Type B pancreatic cell (in vitro differentiated cells): ENCODE data around the gene LDAH. TPM values are rescaled to one million over a fixed set of nuclear protein-coding genes. Genes with fewer than 3 reads are reported as not detected.

Experiments used
- DNase-seq: peaks from one replicate; pipeline ENCODE4 v3.0.0; 2021; ENCODE audit warnings: mixed read lengths; ENCODE audit not compliant: unreplicated experiment; ENCODE audit errors: extremely low spot score
- H3K27ac Mint-ChIP-seq: 2 replicates; pipeline ENCODE4 v1.8.0; 2021; ENCODE audit warnings: mild to moderate bottlenecking, mixed read lengths
- H3K27me3 Mint-ChIP-seq: 2 replicates; pipeline ENCODE4 v1.8.0; 2021; ENCODE audit warnings: mixed read lengths
- H3K36me3 Mint-ChIP-seq: 2 replicates; pipeline ENCODE4 v1.8.0; 2021; ENCODE audit warnings: mixed read lengths
- H3K4me1 Mint-ChIP-seq: one replicate; pipeline ENCODE4 v1.8.0; 2021; ENCODE audit warnings: mixed read lengths; ENCODE audit not compliant: unreplicated experiment
- H3K4me3 Mint-ChIP-seq: 2 replicates; pipeline ENCODE4 v1.8.0; 2021; ENCODE audit warnings: mild to moderate bottlenecking, mixed read lengths
- H3K9me3 Mint-ChIP-seq: 2 replicates; pipeline ENCODE4 v1.8.0; 2021; ENCODE audit warnings: mixed read lengths
- total RNA-seq: library from RNA; stranded (reverse); gene quantifications from 2 replicates; pipeline ENCODE4 v1.2.1, GENCODE V29; 2021; ENCODE audit warnings: low replicate concordance
- TF ChIP-seq, protein P1 (sequence below): fragments of 200-600 bp; sonication (generic); conservative IDR thresholded peaks from 2 replicates; pipeline ENCODE4 v1.5.0; 2021; ENCODE audit warnings: antibody characterized with exemption, mild to moderate bottlenecking

Gene LDAH
- total RNA-seq, 1 donor from 2014 or later = 30.1 TPM

DNA sequence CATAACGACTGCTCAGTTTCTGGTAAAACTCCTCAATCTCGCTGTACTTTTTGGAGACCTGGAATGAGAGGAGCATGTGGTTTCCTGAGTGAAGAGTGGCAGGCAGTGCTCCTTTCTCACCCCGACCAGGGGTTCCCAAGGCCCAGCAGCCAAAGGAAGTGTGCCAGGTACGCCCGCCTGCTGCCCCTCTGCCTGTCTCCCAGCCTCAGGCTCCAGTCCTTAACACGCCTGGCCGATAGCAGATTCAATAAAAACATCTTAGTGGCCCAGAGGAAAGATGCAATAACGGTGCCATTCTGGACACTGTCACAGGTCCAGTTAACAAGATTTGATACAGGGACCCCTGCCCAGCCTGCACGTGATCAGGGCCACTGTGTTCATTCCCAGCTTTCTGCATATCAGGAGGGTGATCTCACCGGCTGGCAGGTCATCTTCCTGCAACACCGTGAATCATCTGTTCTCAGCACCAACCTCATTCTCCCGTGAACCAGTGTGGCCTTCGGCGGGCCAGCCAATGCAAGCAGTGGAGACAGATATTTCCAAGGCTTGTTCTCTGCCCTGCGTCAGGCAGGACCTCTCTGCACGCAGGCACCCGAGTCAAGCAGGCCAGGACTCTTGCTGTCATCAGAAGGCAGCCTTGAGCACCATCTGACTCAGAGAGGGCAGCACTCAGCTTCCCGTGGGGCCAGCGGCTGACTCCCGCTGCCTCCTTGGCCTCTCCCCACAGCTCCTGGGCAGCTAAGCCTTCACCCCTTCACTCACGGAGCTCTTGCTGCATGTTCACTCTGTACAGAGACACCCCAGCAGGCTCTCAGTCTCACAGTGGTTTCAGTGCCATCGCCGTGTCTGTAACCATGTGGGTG, 181.5 kb downstream of the LDAH start:
- Mint-ChIP-seq H3K27ac (no peak overlapping the region), H3K9me3 (no peaks in the 10 kb centered on the region), H3K4me3 (no peak overlapping the region), H3K4me1 (no peaks in the 10 kb centered on the region), H3K36me3 (peaks cover 5% of the 10 kb centered on the region), H3K27me3 (no peaks in the 10 kb centered on the region)
- DNase-seq = no peak
- TF ChIP-seq, protein P1, sequence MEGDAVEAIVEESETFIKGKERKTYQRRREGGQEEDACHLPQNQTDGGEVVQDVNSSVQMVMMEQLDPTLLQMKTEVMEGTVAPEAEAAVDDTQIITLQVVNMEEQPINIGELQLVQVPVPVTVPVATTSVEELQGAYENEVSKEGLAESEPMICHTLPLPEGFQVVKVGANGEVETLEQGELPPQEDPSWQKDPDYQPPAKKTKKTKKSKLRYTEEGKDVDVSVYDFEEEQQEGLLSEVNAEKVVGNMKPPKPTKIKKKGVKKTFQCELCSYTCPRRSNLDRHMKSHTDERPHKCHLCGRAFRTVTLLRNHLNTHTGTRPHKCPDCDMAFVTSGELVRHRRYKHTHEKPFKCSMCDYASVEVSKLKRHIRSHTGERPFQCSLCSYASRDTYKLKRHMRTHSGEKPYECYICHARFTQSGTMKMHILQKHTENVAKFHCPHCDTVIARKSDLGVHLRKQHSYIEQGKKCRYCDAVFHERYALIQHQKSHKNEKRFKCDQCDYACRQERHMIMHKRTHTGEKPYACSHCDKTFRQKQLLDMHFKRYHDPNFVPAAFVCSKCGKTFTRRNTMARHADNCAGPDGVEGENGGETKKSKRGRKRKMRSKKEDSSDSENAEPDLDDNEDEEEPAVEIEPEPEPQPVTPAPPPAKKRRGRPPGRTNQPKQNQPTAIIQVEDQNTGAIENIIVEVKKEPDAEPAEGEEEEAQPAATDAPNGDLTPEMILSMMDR = no peak

DNA sequence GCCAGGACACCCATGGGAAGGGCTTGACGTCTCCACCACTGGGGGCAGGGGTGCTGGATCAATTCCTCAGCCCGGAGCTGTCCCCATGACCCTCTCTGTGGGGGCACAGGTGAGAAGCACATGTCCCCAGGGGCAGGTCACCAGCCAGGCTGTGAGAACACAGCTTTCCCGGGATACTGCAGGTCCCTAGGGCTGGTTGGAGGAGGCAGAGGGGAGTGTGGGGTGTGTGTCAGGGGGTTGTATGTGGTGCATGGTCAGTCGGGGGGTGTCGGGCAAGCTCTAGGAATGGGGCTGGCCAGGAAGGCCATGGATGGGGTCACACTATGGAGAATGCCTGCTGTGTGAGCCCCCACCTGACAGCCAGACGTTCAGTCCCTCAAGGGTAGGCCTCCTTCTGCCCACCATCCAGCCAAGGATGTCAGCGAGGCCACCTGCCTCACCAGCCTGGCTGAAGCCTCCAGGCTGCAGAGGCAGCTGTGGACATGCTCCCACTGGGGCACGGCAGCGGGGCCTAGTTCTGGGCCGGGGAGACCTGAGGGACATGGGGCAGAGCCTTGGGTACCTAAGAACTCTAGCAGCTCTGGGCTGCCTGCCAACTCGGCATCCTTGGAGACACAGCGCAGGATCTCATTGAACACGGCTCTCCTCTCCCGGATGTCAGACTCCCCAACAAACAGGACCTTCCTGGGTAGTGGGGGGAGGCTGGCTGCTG, 182.3 kb downstream of the LDAH start:
- TF ChIP-seq, protein P1 = no peak
- Mint-ChIP-seq H3K9me3 (no peaks in the 10 kb centered on the region), H3K4me3 (no peak overlapping the region), H3K36me3 (peaks cover 5% of the 10 kb centered on the region), H3K27ac (no peak overlapping the region), H3K27me3 (no peaks in the 10 kb centered on the region), H3K4me1 (peaks cover 5% of the 10 kb centered on the region)
- no peak for DNase-seq

DNA sequence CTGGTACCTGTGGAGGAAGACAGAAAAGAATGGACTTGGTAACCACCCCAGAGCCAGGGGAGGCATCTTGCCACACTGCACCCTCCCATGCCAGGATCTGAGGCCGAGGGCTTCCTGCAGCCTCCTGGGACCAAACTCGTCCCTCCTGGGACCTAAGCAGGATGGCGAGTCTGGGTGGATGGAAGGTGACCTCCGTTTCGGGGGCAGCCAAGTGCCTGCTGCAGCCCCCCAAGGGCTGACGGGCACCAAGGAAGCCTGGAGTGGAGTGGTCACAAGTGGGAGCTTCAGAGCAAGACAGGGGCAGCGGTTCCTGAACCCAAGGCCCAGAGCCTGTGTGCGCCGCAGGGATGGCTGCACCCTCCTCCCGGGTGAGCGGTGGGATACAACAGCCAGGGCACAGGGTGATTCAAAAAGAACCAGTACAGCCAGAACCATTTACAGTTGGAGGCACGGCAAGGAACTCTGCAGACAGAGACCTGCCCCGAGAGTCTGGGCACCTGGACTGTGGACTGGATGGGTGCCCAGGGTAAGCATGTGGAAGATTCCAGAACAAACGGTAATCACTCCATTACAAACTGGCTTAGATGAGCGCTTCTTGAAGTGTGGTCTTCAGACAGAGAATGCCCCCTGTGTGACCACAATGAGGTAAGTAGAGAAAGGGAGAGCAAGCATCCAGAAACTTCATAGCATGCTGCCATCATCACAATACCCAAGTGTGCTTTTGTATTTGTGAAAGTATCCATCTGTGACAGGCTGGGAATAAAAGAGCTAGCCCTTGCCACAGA, 184.1 kb downstream of the LDAH start:
- Mint-ChIP-seq H3K27me3 (no peaks in the 10 kb centered on the region), H3K27ac (no peak overlapping the region), H3K4me1 (peaks cover 15% of the 10 kb centered on the region), H3K36me3 (peaks cover 5% of the 10 kb centered on the region), H3K4me3 (no peak overlapping the region), H3K9me3 (no peaks in the 10 kb centered on the region)
- no peak for DNase-seq
- TF ChIP-seq, protein P1 = no peak

DNA sequence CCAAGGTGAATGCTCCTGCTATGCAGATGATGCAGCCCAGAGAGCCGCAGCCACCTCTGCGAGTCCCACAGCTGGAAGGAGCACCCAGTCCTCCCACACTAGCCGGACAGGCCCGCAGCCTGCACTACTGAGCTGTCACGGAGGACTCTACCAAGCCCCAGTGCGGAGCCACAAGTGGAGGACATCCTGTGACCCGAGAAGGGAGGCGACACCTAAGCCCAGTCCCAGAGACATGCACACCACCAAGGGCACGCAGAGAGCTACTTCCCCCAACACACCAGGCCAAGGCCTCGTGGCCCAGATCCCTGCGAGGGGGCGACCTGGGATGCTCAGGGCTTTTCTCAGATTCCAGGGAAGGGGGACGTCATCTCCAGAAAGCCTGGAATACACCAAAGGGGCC, 184.9 kb downstream of the LDAH start:
- no peak overlapping the region for H3K27ac Mint-ChIP-seq
- no peak overlapping the region for H3K4me3 Mint-ChIP-seq
- H3K9me3 Mint-ChIP-seq = no peaks in the 10 kb centered on the region
- no peak for DNase-seq
- TF ChIP-seq, protein P1 = no peak
- H3K27me3 Mint-ChIP-seq = no peaks in the 10 kb centered on the region
- peaks cover 17% of the 10 kb centered on the region for H3K4me1 Mint-ChIP-seq
- peaks cover 5% of the 10 kb centered on the region for H3K36me3 Mint-ChIP-seq

DNA sequence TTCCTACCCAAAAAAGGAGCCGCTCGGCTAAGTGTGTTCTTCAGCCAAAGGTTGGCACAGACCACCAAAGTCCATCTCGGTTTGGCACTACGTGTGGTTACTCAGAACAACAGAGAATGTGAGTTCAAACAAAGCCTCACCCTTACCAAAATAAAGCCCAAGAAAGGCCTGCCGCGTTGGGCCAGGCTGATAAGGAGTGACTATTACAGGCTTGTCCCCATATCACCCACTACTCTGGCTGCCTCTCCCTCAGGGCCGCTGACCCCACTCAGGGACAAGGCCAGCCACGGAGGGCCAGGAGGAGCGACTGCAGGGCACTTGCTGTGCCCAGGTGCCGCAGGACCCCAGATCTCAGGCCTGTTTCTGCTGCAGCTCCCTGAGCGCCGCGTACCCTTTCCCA, 185.8 kb downstream of the LDAH start:
- Mint-ChIP-seq H3K36me3 (peaks cover 5% of the 10 kb centered on the region), H3K27ac (no peak overlapping the region), H3K4me3 (no peak overlapping the region), H3K4me1 (peaks cover 17% of the 10 kb centered on the region), H3K27me3 (no peaks in the 10 kb centered on the region), H3K9me3 (no peaks in the 10 kb centered on the region)
- no peak for DNase-seq
- TF ChIP-seq, protein P1 = no peak
